ENCODE data around the gene CTRB1.

DNA sequence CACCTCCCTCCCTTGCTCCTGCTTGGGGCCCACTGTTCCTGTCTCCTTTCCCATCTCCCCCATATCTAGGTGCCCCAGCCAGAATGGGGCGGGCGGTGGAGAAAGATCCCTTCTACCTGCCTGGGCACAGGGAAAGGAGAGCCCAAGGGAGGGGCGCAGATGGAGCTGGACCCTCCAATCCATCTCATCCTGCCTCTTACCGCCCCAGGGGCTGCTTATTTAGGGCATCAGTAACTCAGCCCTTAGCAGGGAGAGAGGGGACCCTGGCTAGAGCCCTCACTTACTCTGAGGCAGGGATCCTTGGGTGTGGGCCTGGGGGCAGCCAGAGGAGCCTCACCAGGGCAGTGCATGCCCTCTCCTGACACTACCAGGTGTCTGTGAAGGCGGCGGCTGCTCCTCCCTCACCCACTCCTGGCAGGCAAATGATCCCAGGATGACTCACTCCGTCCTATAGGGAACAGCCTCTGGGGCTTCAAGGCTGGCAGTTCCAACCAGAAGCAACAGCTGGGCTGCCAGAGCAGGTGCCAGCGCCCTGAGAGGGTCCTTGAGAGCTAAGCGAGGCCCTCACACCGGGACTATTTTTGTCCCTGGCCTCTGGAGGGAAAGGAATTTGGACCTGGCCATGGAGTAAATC is 49.0 kb downstream of the CTRB1 start:
- TF ChIP-seq, protein P1, sequence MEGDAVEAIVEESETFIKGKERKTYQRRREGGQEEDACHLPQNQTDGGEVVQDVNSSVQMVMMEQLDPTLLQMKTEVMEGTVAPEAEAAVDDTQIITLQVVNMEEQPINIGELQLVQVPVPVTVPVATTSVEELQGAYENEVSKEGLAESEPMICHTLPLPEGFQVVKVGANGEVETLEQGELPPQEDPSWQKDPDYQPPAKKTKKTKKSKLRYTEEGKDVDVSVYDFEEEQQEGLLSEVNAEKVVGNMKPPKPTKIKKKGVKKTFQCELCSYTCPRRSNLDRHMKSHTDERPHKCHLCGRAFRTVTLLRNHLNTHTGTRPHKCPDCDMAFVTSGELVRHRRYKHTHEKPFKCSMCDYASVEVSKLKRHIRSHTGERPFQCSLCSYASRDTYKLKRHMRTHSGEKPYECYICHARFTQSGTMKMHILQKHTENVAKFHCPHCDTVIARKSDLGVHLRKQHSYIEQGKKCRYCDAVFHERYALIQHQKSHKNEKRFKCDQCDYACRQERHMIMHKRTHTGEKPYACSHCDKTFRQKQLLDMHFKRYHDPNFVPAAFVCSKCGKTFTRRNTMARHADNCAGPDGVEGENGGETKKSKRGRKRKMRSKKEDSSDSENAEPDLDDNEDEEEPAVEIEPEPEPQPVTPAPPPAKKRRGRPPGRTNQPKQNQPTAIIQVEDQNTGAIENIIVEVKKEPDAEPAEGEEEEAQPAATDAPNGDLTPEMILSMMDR (IDR thresholded peaks at IDR 0.05): no peak
- no peak for TF ChIP-seq ZFX (IDR thresholded peaks at IDR 0.05; ENCODE audit: borderline replicate concordance)
